NCI-H2029 (cell line): ENCODE measurements around the gene C19orf25.
"Not testable (repeated sequence)": the region's sequence is repeated elsewhere in the genome, so short reads cannot be mapped to it uniquely, and the experiment has no call there.

ENCODE experiments used
- DNase-seq: peaks from one replicate; lab custom pipeline; 2025; lab: John Stamatoyannopoulos, UW

Gene C19orf25

GRCh38 chr19:1478934-1479707, at the start of gene C19orf25:
C19orf25 (minus strand) TSS chr19:1479215; CDS start chr19:1478903, 312 bp downstream.
- peak; percentile 89 for DNase-seq

DNA sequence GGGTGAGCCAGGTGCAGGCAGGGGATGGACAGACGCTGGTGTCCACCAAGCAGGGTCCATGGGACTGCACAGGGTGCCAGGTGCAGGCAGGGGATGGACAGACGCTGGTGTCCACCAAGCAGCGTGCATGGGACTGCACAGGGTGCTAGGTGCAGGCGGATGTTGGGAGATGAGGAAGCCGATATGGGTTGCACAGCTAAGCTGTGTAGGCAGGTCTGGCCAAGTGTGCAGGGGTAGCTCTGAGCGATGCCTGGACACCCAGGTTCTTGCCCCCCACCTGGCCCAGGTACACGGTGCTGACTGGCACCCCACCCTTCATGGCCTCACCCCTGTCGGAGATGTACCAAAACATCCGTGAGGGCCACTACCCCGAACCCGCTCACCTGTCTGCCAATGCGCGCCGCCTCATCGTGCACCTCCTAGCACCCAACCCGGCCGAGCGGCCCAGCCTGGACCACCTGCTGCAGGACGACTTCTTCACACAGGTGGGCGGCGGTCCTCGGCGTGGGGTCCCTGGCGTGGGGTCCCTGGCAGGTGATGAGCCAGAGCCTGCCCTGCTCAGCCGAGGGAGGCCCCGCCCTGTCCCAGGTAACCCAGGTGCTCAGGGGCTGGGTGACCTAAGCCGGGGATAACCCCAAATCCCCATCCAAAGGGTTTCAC, 48.8 kb upstream of the C19orf25 start:
- no peak for DNase-seq

GRCh38 chr19:1526979-1527649, 48.1 kb upstream of the C19orf25 start:
- DNase-seq: no peak

GRCh38 chr19:1526066-1526778, 47.2 kb upstream of the C19orf25 start:
- DNase-seq: no peak

DNA sequence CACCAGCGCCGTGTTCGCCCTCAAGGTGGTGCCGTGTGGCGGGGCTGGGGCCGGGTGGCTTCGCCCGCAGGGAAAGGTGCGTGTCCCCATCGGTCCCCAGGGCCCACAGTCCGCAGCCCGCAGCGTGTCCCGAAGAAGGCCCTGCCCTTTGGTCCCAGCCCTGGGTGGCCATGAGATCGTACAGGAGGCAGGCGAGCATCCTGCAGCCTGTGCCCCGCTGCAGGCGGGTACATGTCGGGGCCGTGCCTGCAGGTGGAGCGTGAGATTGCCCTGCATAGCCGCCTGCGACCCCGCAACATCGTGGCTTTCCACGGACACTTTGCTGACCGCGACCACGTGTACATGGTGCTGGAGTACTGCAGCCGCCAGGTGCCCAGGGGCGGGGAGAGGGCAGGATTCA, 46.3 kb upstream of the C19orf25 start:
- no peak for DNase-seq

GRCh38 chr19:1524972-1525325, 45.9 kb upstream of the C19orf25 start:
- no peak for DNase-seq

DNA sequence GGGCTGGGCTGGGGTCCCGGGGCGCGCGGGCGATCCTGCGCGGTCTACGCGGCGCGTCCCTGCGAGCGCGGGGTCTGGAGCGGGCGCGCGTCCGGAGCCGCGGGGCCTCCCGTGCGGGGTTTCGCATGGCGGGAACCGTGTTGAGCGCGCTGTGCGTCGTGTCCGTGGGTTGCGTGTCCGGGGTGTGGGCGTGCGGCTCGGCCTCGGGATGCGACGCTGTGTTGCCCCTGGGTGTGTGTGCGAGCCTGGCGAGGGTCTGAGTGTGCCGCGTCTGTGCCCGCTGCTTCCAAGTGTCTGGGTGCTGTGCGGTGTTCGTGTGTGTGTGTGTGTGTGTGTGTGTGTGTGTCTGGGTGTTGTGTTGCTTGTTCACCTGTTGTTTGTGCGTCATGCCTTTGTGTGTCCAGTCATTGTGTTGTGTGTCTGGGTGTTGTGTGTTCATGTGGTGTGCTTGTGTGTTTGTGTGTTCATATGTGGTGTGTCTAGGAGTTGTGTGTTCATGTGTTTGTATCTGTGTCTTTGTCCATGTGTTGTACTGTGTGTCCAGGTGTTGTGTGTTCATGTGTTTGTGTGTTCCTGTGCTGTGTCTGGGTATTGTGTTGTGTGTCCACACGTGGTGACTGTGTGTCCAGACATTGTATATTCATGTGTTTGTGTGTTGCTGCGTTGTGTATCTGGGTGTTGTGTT, 45.4 kb upstream of the C19orf25 start:
- DNase-seq: no peak

DNA sequence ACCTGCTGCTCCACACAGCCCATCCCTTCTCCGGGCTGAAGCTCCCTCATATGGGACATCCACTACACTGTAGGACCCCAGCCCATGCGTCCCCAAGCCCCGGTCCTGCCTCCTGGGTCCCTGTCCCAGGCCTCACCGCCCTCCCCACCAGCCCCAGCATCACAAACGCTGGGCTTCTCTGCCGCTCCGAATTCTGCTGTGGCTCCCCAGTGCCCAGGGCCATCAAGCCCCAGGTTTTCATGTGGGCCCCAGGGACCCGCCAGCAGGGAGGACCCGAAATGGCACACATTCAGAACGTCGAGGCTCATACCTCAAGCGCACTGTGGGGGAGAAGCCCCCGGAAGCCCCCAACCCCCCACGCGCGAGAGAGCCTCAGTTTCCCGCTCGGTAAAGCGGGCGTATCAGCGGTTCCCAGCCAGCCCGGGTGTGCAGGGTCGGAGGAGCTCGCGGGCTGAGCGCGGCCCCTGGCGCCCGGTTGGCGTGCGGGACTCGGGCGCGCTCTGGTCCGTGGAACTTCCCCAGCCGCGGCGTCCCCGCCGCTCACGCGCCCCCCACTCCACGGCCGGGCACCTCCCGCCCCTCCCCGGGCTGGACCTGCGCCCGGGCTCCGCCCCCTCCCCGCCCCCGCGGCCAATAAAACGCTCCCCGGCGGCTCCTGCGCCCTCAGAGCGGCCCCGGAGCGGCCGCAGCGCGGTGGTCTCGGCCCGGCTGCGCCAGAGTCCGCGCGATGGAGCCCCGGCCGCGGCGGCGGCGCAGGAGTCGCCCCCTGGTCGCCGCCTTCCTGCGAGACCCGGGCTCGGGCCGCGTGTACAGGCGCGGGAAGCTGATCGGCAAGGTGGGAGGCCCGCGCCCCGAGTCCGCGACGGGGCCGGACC, 44.6 kb upstream of the C19orf25 start, which contains the start of gene PLK5:
TSS of gene PLK5 (plus strand) at position 666 of the 875 bp plus-strand sequence. CDS start 2,920 bp downstream, outside the sequence.
- DNase-seq: no peak

GRCh38 chr19:1522838-1523237, 43.8 kb upstream of the C19orf25 start:
- no peak for DNase-seq

DNA sequence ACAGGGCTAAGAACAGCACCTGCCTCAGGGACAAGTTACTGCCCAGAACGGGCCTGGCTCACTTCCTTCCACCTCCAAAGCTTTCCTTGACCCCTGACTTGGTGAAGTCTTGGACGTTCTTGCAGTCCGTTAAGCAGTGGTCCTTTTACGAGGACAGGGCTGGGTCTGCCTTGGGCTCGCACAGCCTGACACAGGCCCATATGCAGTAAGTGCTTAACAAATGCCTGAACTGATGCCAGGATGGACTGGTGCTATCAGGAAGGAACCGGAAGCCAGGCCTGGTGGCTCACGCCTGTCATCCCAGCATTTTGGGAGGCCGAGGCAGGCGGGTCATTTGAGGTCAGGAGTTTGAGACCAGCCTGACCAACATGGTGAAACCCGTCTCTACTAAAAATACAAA, 43.0 kb upstream of the C19orf25 start:
- DNase-seq: no peak

DNA sequence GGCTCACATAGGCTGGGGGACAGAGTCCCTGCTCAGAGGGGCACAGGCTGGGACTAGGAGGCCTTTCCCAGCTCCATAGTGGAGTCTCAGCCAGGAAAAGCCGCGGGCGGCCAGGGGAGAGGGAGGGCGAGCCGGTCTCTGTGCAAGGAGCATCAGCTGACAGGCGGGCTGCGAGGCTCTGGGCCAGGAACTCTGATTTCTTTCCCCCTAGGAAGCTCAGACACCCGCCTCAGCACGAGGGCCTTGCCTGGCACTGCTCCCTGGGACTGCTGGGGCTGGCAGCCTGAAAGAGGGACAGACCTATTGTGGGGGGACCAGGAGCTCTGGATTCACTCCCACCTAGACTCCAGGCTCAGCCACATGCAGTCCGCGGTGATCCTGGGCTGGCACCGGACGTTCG, 42.6 kb upstream of the C19orf25 start:
- no peak for DNase-seq

DNA sequence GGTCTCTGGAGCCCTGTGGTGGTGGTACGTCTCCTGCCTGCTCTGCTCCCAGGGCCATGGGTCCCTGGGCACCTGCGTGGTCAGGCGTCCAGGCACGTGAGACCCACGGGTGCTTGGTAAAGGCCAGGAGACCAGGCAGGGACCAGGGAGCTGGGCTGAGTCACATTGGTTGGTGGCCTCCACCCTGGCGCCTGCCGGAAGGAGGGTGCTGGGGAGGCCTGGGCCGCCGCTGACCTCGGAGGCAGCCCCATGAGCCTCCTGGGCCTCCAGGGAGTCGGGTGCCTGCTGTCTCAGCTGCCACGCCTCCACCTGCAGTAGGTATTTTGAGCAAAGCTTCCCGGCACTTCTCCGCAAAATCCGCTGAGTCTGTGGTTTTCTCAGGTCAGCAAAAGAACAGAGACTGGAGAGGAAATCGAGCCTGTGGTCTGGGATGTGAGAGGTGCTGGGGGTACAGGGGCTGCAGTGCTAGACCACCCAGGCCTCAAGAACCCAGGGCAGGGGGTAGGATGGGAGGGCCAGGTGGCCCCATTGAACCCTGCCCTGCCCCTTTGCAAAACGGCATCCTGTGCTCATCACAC, 41.3 kb upstream of the C19orf25 start:
- no peak for DNase-seq

GRCh38 chr19:1519802-1520201, 40.8 kb upstream of the C19orf25 start:
- DNase-seq: not testable (repeated sequence)

DNA sequence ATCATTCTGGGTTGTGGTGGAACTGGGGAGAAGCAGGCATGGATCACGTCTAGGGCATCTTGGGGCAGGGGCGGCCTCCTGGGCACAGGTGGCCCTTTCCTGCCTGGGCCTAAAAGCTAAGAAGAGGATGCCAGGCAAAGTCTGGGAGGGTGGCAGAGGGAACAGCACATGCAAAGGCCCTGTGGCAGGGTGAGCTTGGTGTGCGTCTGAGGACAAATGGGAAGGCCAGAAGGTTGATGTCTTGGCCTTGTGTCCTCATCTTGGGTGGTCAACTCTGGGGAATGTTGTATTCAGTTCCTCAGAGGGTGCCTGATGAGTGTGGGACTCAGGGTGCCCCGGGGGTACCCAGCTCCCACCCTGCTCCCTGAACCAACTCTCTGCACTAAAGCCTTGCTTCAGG, 39.5 kb upstream of the C19orf25 start:
- no peak for DNase-seq

GRCh38 chr19:1516395-1516753, 37.4 kb upstream of the C19orf25 start:
- DNase-seq: no peak

GRCh38 chr19:1514986-1515721, 36.1 kb upstream of the C19orf25 start:
- no peak for DNase-seq

GRCh38 chr19:1514295-1514661, 35.3 kb upstream of the C19orf25 start:
- no peak for DNase-seq

DNA sequence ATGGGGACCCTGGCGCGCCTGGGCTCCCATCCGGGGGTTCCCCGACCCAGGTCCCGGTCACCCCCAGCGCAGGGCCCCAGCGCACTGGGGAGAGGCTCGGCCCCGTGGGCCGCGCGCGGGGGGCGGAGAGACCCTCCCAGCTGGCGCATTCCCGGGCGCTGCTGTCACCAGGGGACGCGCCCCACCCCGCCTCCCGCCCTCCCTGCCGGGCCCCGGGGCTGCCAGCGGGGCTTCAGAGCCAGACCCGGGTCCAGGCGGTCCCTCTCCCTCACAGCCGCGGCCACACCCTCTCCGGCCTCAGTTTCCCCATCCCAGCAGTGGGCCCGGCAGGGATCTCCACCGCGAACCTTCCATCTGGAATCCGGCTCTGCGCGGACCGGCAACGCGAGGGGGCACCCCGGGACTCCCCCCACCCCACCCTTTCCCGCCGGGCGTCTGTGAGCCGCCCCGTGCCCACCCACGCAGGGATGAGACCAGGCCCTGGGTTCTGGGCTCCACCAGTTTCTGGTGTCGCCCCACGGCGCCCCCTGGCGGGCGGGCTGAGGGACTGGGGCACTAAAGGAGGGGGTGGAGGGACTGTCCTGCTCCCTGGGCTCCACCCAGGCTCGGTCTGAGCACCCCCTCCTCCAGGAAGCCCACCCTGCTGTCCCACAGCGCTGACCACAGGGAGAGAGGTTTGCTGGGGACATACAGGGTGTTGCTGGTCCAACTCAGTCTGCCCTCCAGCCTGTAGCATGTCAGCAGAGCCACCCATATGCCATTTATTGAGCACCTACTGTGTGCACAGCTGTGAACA, 34.7 kb upstream of the C19orf25 start:
- DNase-seq: no peak
